Prostate gland (tissue), 2 donors: ENCODE data around the gene EFHD1. TPM values are rescaled to one million over a fixed set of nuclear protein-coding genes. Genes with fewer than 3 reads are reported as not detected.
A peak's percentile ranks its signal among the peaks of the same experiment; 100 is the strongest.

Experiments used
- DNase-seq: peaks from one replicate; pipeline ENCODE4 v3.0.0-alpha.2; 2019; ENCODE audit warnings: low spot score
- H3K27ac ChIP-seq, 2 donors: fragments of 200-600 bp; sonication (generic); 2 replicates each; pipeline ENCODE4 v1.5.1; 2017 to 2019
- H3K27me3 ChIP-seq: fragments of 200-600 bp; sonication (generic); replicated peaks from 2 replicates; pipeline ENCODE4 v1.5.1; 2019; ENCODE audit not compliant: insufficient read depth
- H3K36me3 ChIP-seq, 2 donors: fragments of 200-600 bp; sonication (generic); 1 replicate in 1 of 2; 2 replicates in 1 of 2; pipeline versions ENCODE4 v1.5.1 to v1.8.1; 2017 to 2019
- H3K4me1 ChIP-seq: fragments of 200-600 bp; sonication (generic); replicated peaks from 2 replicates; pipeline ENCODE4 v1.5.1; 2019
- H3K4me3 ChIP-seq, 2 donors: fragments of 200-600 bp; sonication (generic); 2 replicates each; pipeline ENCODE4 v1.5.1; 2017 to 2019
- H3K9me3 ChIP-seq: fragments of 200-600 bp; sonication (generic); 2 replicates; pipeline ENCODE4 v1.5.1; 2017
- CTCF ChIP-seq, 4 experiments: fragments of 200-600 bp in 2 of 4; fragments of 450-650 bp in 2 of 4; sonication (generic) in 2 of 4; IDR thresholded peaks; 1 replicate in 3 of 4; 2 replicates in 1 of 4; pipeline ENCODE4 v1.5.1; 2016 to 2019; ENCODE audit warnings: antibody characterized with exemption in 4 of 4, mild to moderate bottlenecking in 2 of 4, moderate library complexity in 2 of 4
- POLR2A ChIP-seq: fragments of 450-650 bp; IDR thresholded peaks from one replicate; pipeline ENCODE4 v1.6.1; 2016; ENCODE audit warnings: antibody characterized with exemption, mild to moderate bottlenecking
- POLR2AphosphoS5 ChIP-seq: sonication (generic); formaldehyde crosslinking; IDR thresholded peaks from one replicate; pipeline ENCODE4 v1.6.1; 2017; ENCODE audit warnings: antibody characterized with exemption
- WGBS: methylation state at CpG from one replicate; pipeline ENCODE4 v1.1.5; 2018; 5-methylcytosine and 5-hydroxymethylcytosine counted together
- intact Hi-C: fragments of 100-400 bp; cut with DNase I; formaldehyde crosslinking; loops from one replicate; pipeline ENCODE4 v1.14.2; 2022
- total RNA-seq, 2 donors: library from RNA; depleted of rRNA; stranded (reverse); fragments of >200 nt; gene quantifications; one replicate each; pipeline ENCODE4 v1.1.0, GENCODE V29; 2016

The EFHD1 gene
- total RNA-seq, 2 donors from 2014 or later: 25.9 to 33.1 TPM

GRCh38 chr2:232610081-232610480 lies 23.3 kb upstream of the EFHD1 start:
- no peaks in the 10 kb centered on the region for H3K9me3 ChIP-seq
- no peaks in the 10 kb centered on the region for H3K36me3 ChIP-seq
- no peak for DNase-seq
- no peaks in the 10 kb centered on the region for H3K27me3 ChIP-seq
- H3K27ac ChIP-seq: no peak overlapping the region
- 100% methylated on average over 3 of the region's 3 CpGs for WGBS
- intact Hi-C loops: no loop called here
- TF ChIP-seq POLR2A: no peak
- no peak for TF ChIP-seq CTCF (IDR thresholded peaks at IDR 0.05)
- no peak for TF ChIP-seq POLR2AphosphoS5
- no peaks in the 10 kb centered on the region for H3K4me1 ChIP-seq
- H3K4me3 ChIP-seq: no peak overlapping the region

- Histone ChIP-seq H3K4me1 (no peaks in the 10 kb centered on the region), H3K4me3 (no peak overlapping the region), H3K9me3 (no peaks in the 10 kb centered on the region), H3K27me3 (no peaks in the 10 kb centered on the region), H3K27ac (peak overlapping the region in 1 of 2 donors; percentile 13), H3K36me3 (no peaks in the 10 kb centered on the region)
- TF ChIP-seq POLR2AphosphoS5: no peak
- no peak for TF ChIP-seq CTCF (IDR thresholded peaks at IDR 0.05)
- no peak for TF ChIP-seq POLR2A
- 78% methylated on average over 5 of the region's 6 CpGs for WGBS
- intact Hi-C loops: no loop called here
- no peak for DNase-seq
Measured at GRCh38 chr2:232611061-232611460, 22.3 kb upstream of the EFHD1 start.

GRCh38 chr2:232611559-232612218 lies 21.7 kb upstream of the EFHD1 start:
- 27% methylated on average over 9 of the region's 9 CpGs for WGBS
- intact Hi-C loops: no loop called here
- no peaks in the 10 kb centered on the region for H3K27me3 ChIP-seq
- H3K9me3 ChIP-seq: no peaks in the 10 kb centered on the region
- no peak overlapping the region for H3K4me3 ChIP-seq
- no peaks in the 10 kb centered on the region for H3K4me1 ChIP-seq
- H3K36me3 ChIP-seq: no peaks in the 10 kb centered on the region
- peak; percentile 71 for DNase-seq
- peak; percentile 23 to 82 (median 70) for TF ChIP-seq CTCF (IDR thresholded peaks at IDR 0.05)
- peak; percentile 47 for TF ChIP-seq POLR2AphosphoS5
- no peak for TF ChIP-seq POLR2A
- peak overlapping the region in 1 of 2 donors; percentile 13 for H3K27ac ChIP-seq

- Histone ChIP-seq H3K27me3 (no peaks in the 10 kb centered on the region), H3K9me3 (no peaks in the 10 kb centered on the region), H3K4me1 (no peaks in the 10 kb centered on the region), H3K36me3 (no peaks in the 10 kb centered on the region), H3K27ac (no peak overlapping the region), H3K4me3 (no peak overlapping the region)
- TF ChIP-seq POLR2AphosphoS5: no peak
- intact Hi-C loops: no loop called here
- WGBS: 81% methylated on average over 3 of the region's 3 CpGs
- no peak for DNase-seq
Measured at GRCh38 chr2:232613538-232614134, 19.8 kb upstream of the EFHD1 start.

- 80% methylated on average over 8 of the region's 8 CpGs for WGBS
- intact Hi-C loops: no loop called here
Measured at GRCh38 chr2:232615339-232615738, 18.1 kb upstream of the EFHD1 start.

More at GRCh38 chr2:232615339-232615738, 18.1 kb upstream of the EFHD1 start:
- Histone ChIP-seq H3K4me1 (no peaks in the 10 kb centered on the region), H3K4me3 (no peak overlapping the region), H3K9me3 (no peaks in the 10 kb centered on the region), H3K36me3 (no peaks in the 10 kb centered on the region), H3K27me3 (no peaks in the 10 kb centered on the region), H3K27ac (no peak overlapping the region)
- no peak for DNase-seq
- no peak for TF ChIP-seq POLR2AphosphoS5
- TF ChIP-seq CTCF (IDR thresholded peaks at IDR 0.05): no peak
- TF ChIP-seq POLR2A: no peak
